WTC11 (cell line): ENCODE data around the gene KCNE4. TPM values are rescaled to one million over a fixed set of nuclear protein-coding genes. Genes with fewer than 3 reads are reported as not detected.

ENCODE experiments used
- ATAC-seq: fragments of 200-7000 bp; cut with Tn5 transposase; 2 replicates; pipeline ENCODE4 v1.10.0; 2021; ENCODE audit warnings: mild to moderate bottlenecking, moderate library complexity
- CTCF ChIA-PET: fragments of 300-600 bp; sonication (Branson Sonifier 250); formaldehyde crosslinking; loops from one replicate; lab custom pipeline; 2021; ENCODE audit warnings: antibody characterized with exemption; lab: Charles Lee
- POLR2A ChIA-PET: fragments of 350-600 bp; sonication (Branson Sonifier 250); formaldehyde crosslinking; loops from one replicate; lab custom pipeline; 2021; ENCODE audit warnings: antibody characterized with exemption; lab: Charles Lee
- DNase-seq: peaks from one replicate; pipeline ENCODE4 v3.0.0; 2021; ENCODE audit warnings: low spot score
- H3K27ac Mint-ChIP-seq: 2 replicates; pipeline ENCODE4 v1.8.0; 2021; ENCODE audit warnings: mixed read lengths
- H3K27me3 Mint-ChIP-seq: 2 replicates; pipeline ENCODE4 v1.8.0; 2021; ENCODE audit warnings: low read depth, mild to moderate bottlenecking, moderate library complexity, mixed read lengths
- H3K36me3 Mint-ChIP-seq: 2 replicates; pipeline ENCODE4 v1.8.0; 2021; ENCODE audit warnings: mixed read lengths
- H3K4me1 Mint-ChIP-seq: 2 replicates; pipeline ENCODE4 v1.8.0; 2022; ENCODE audit warnings: mixed read lengths
- H3K4me3 Mint-ChIP-seq: 2 replicates; pipeline ENCODE4 v1.8.0; 2021; ENCODE audit warnings: mild to moderate bottlenecking, moderate library complexity, mixed read lengths
- H3K9me3 Mint-ChIP-seq: 2 replicates; pipeline ENCODE4 v1.8.0; 2021; ENCODE audit warnings: mixed read lengths
- AFF4 ChIP-seq: sonication (generic); formaldehyde crosslinking; IDR thresholded peaks from 2 replicates; pipeline ENCODE4 v1.8.1; 2023; ENCODE audit warnings: mild to moderate bottlenecking, missing genetic modification reagents, borderline replicate concordance
- CREM ChIP-seq: sonication (generic); formaldehyde crosslinking; IDR thresholded peaks from 2 replicates; pipeline ENCODE4 v1.8.1; 2022; ENCODE audit warnings: mild to moderate bottlenecking, missing genetic modification reagents, moderate library complexity
- E2F1 ChIP-seq: sonication (generic); formaldehyde crosslinking; IDR thresholded peaks from 2 replicates; pipeline ENCODE4 v1.8.0; 2022; ENCODE audit warnings: mild to moderate bottlenecking, missing genetic modification reagents
- ETV6 ChIP-seq: sonication (generic); formaldehyde crosslinking; IDR thresholded peaks from 2 replicates; pipeline ENCODE4 v1.8.1; 2022; ENCODE audit warnings: mild to moderate bottlenecking, missing genetic modification reagents
- FOXP1 ChIP-seq: sonication (generic); formaldehyde crosslinking; IDR thresholded peaks from 2 replicates; pipeline ENCODE4 v1.8.0; 2022; ENCODE audit warnings: missing genetic modification reagents, mild to moderate bottlenecking, moderate library complexity, borderline replicate concordance
- FOXP4 ChIP-seq: sonication (generic); formaldehyde crosslinking; IDR thresholded peaks from 2 replicates; pipeline ENCODE4 v1.8.0; 2022; ENCODE audit warnings: mild to moderate bottlenecking, missing genetic modification reagents
- HMGXB4 ChIP-seq: sonication (generic); formaldehyde crosslinking; IDR thresholded peaks from 2 replicates; pipeline ENCODE4 v1.8.1; 2023; ENCODE audit warnings: mild to moderate bottlenecking, moderate library complexity, missing genetic modification reagents
- IRF1 ChIP-seq: sonication (generic); formaldehyde crosslinking; IDR thresholded peaks from 2 replicates; pipeline ENCODE4 v1.8.0; 2023; ENCODE audit warnings: missing genetic modification reagents
- IRF2 ChIP-seq: sonication (generic); formaldehyde crosslinking; IDR thresholded peaks from 2 replicates; pipeline ENCODE4 v1.8.0; 2022; ENCODE audit warnings: low read depth, missing genetic modification reagents, borderline replicate concordance
- NFATC4 ChIP-seq: fragments of 250-450 bp; sonication (Bioruptor Pico); IDR thresholded peaks from 2 replicates; pipeline ENCODE4 v1.9.0; 2021; ENCODE audit warnings: mild to moderate bottlenecking
- NFE2L1 ChIP-seq: sonication (generic); formaldehyde crosslinking; IDR thresholded peaks from 2 replicates; pipeline ENCODE4 v1.8.1; 2023; ENCODE audit warnings: missing genetic modification reagents
- NR2C2 ChIP-seq: sonication (generic); formaldehyde crosslinking; IDR thresholded peaks from 2 replicates; pipeline ENCODE4 v1.8.0; 2022; ENCODE audit warnings: mild to moderate bottlenecking, missing genetic modification reagents
- NR3C1 ChIP-seq: sonication (generic); formaldehyde crosslinking; conservative IDR thresholded peaks from 2 replicates; pipeline ENCODE4 v1.8.1; 2023; ENCODE audit warnings: low read depth, mild to moderate bottlenecking, missing genetic modification reagents
- PREB ChIP-seq: sonication (generic); formaldehyde crosslinking; IDR thresholded peaks from 2 replicates; pipeline ENCODE4 v1.8.1; 2022; ENCODE audit warnings: mild to moderate bottlenecking, missing genetic modification reagents, moderate library complexity, borderline replicate concordance
- RORB ChIP-seq: fragments of 250-450 bp; sonication (Bioruptor Pico); IDR thresholded peaks from 2 replicates; pipeline ENCODE4 v1.9.0; 2021; ENCODE audit warnings: mild to moderate bottlenecking
- TP53 ChIP-seq: sonication (generic); formaldehyde crosslinking; IDR thresholded peaks from 2 replicates; pipeline ENCODE4 v1.8.1; 2023; ENCODE audit warnings: mild to moderate bottlenecking, missing genetic modification reagents
- ZMAT4 ChIP-seq: fragments of 250-450 bp; sonication (Bioruptor Pico); IDR thresholded peaks from 2 replicates; pipeline ENCODE4 v1.9.0; 2021; ENCODE audit warnings: mild to moderate bottlenecking
- ZNF232 ChIP-seq: sonication (generic); formaldehyde crosslinking; IDR thresholded peaks from 2 replicates; pipeline ENCODE4 v1.8.0; 2022; ENCODE audit warnings: mild to moderate bottlenecking, missing genetic modification reagents
- ZNF263 ChIP-seq: sonication (generic); formaldehyde crosslinking; IDR thresholded peaks from 2 replicates; pipeline ENCODE4 v1.8.1; 2022; ENCODE audit warnings: low read depth, mild to moderate bottlenecking, moderate library complexity, missing genetic modification reagents
- ZNF512 ChIP-seq: sonication (generic); formaldehyde crosslinking; IDR thresholded peaks from 2 replicates; pipeline ENCODE4 v1.8.1; 2022; ENCODE audit warnings: missing genetic modification reagents, borderline replicate concordance
- total RNA-seq: library from RNA; stranded (reverse); gene quantifications from 3 replicates; pipeline ENCODE4 v1.2.3, GENCODE V29; 2021

The KCNE4 gene
- total RNA-seq, 1 experiment from 2014 or later, result 0.04 TPM

GRCh38 chr2:223092667-223093066, 40.7 kb downstream of the KCNE4 start:
- ChIA-PET POLR2A (no interaction called here), CTCF (interaction anchor here (1.0 kb wide), 1 partner anchor 8 kb away, joined by 3 read pairs; no protein-coding TSS in a partner anchor)
- Mint-ChIP-seq H3K27me3 (no peaks in the 10 kb centered on the region; the same call in 1 of the 2 replicates), H3K9me3 (peaks cover 5% of the 10 kb centered on the region; the same call in 1 of the 2 replicates), H3K4me3 (no peak overlapping the region), H3K27ac (no peak overlapping the region), H3K4me1 (peaks cover 8% of the 10 kb centered on the region), H3K36me3 (no peaks in the 10 kb centered on the region)
- ATAC-seq (no peak), DNase-seq (no peak)
- TF ChIP-seq ZNF512 (CRISPR knock-in tag) (no peak), NFATC4 (CRISPR knock-in tag) (no peak), NR3C1 (CRISPR knock-in tag) (no peak), FOXP4 (no peak), ZNF232 (CRISPR knock-in tag) (no peak), TP53 (CRISPR knock-in tag) (no peak), ETV6 (no peak), E2F1 (CRISPR knock-in tag) (no peak), CREM (no peak), AFF4 (CRISPR knock-in tag) (no peak), RORB (no peak), ZNF263 (no peak)

GRCh38 chr2:223093436-223094241, 41.6 kb downstream of the KCNE4 start:
- no peak overlapping the region for H3K27ac Mint-ChIP-seq
- H3K9me3 Mint-ChIP-seq, result peaks cover 5% of the 10 kb centered on the region; the same call in 1 of the 2 replicates
- peaks cover 8% of the 10 kb centered on the region for H3K4me1 Mint-ChIP-seq
- H3K4me3 Mint-ChIP-seq, result no peak overlapping the region
- H3K27me3 Mint-ChIP-seq, result no peaks in the 10 kb centered on the region; the same call in 1 of the 2 replicates
- no peak for TF ChIP-seq NFE2L1
- TF ChIP-seq IRF2 (CRISPR knock-in tag), result no peak
- TF ChIP-seq HMGXB4 (CRISPR knock-in tag), result no peak
- TF ChIP-seq PREB (CRISPR knock-in tag), result no peak
- no peak for TF ChIP-seq ZNF232 (CRISPR knock-in tag)
- no peak for TF ChIP-seq FOXP1 (CRISPR knock-in tag)
- no peak for TF ChIP-seq NR2C2 (CRISPR knock-in tag)
- TF ChIP-seq IRF1 (CRISPR knock-in tag), result no peak
- no peak for TF ChIP-seq ZMAT4 (CRISPR knock-in tag)
- TF ChIP-seq RORB, result no peak
- TF ChIP-seq, all 79 proteins: peak for 0
- DNase-seq (peak; percentile 15), ATAC-seq (no peak)
- no peaks in the 10 kb centered on the region for H3K36me3 Mint-ChIP-seq
- ChIA-PET POLR2A (no interaction called here), CTCF (no interaction called here)
